Measurements from ENCODE around the gene WNT5B.
"Not testable (repeated sequence)": the region's sequence is repeated elsewhere in the genome, so short reads cannot be mapped to it uniquely, and the experiment has no call there.

The WNT5B gene

GRCh38 chr12:1593174-1594005 is 35.6 kb upstream of the WNT5B start:
- no peaks in the 10 kb centered on the region for H3K27me3 Mint-ChIP-seq
- peaks cover 59% of the 10 kb centered on the region for H3K4me1 Mint-ChIP-seq
- ATAC-seq (peak; percentile 31), DNase-seq (peak; percentile 67)
- H3K27ac Mint-ChIP-seq = peak overlapping the region; percentile 91 to 95
- H3K4me3 Mint-ChIP-seq = peak overlapping the region; percentile 95 to 100
- no peaks in the 10 kb centered on the region for H3K9me3 Mint-ChIP-seq

- Mint-ChIP-seq H3K9me3 (no peaks in the 10 kb centered on the region), H3K4me3 (peak overlapping the region; percentile 95 to 100), H3K4me1 (peaks cover 54% of the 10 kb centered on the region), H3K27me3 (no peaks in the 10 kb centered on the region), H3K27ac (no peak overlapping the region)
- ATAC-seq (no peak), DNase-seq (no peak)
Observed at GRCh38 chr12:1594006-1594260, 35.1 kb upstream of the WNT5B start.

GRCh38 chr12:1594261-1595025 is 34.6 kb upstream of the WNT5B start, which contains the start of gene FBXL14:
Gene FBXL14, minus strand, starts transcription at chr12:1594581. Its CDS starts 515 bp downstream, at chr12:1594066.
- Mint-ChIP-seq H3K27me3 (no peaks in the 10 kb centered on the region), H3K27ac (peak within 1 kb of the TSS; percentile 91), H3K4me1 (peaks cover 49% of the 10 kb centered on the region), H3K9me3 (no peaks in the 10 kb centered on the region), H3K4me3 (peak within 1 kb of the TSS; percentile 95 to 100)
- peak; percentile 93 to 95 for DNase-seq
- peak; percentile 79 for ATAC-seq

- Mint-ChIP-seq H3K9me3 (no peaks in the 10 kb centered on the region), H3K4me3 (peak overlapping the region; percentile 80 to 90), H3K4me1 (peaks cover 42% of the 10 kb centered on the region), H3K27me3 (no peaks in the 10 kb centered on the region), H3K27ac (peak overlapping the region; percentile 84 to 91)
- no peak for DNase-seq
- no peak for ATAC-seq
Observed at GRCh38 chr12:1595026-1595561, 33.9 kb upstream of the WNT5B start.

- no peaks in the 10 kb centered on the region for H3K27me3 Mint-ChIP-seq
- peak overlapping the region; percentile 80 to 90 for H3K4me3 Mint-ChIP-seq
- ATAC-seq = no peak
- no peak overlapping the region for H3K27ac Mint-ChIP-seq
- DNase-seq = no peak
- H3K4me1 Mint-ChIP-seq = peaks cover 36% of the 10 kb centered on the region
- H3K9me3 Mint-ChIP-seq = no peaks in the 10 kb centered on the region
Observed at GRCh38 chr12:1595690-1596347, 33.2 kb upstream of the WNT5B start.

GRCh38 chr12:1598757-1599156 is 30.3 kb upstream of the WNT5B start:
- peaks cover 35% of the 10 kb centered on the region for H3K4me1 Mint-ChIP-seq
- no peak overlapping the region for H3K27ac Mint-ChIP-seq
- DNase-seq (no peak), ATAC-seq (no peak)
- H3K27me3 Mint-ChIP-seq = no peaks in the 10 kb centered on the region
- H3K9me3 Mint-ChIP-seq = no peaks in the 10 kb centered on the region
- no peak overlapping the region for H3K4me3 Mint-ChIP-seq

- Mint-ChIP-seq H3K4me3 (peak overlapping the region in 1 of 2 donors; percentile 90), H3K27ac (peak overlapping the region; percentile 94 to 97), H3K4me1 (peaks cover 48% of the 10 kb centered on the region)
- not testable (repeated sequence) for DNase-seq, H3K9me3 Mint-ChIP-seq, ATAC-seq, H3K27me3 Mint-ChIP-seq
Observed at GRCh38 chr12:1602706-1603105, 26.3 kb upstream of the WNT5B start.

GRCh38 chr12:1603269-1603993 is 25.6 kb upstream of the WNT5B start:
- DNase-seq (no peak), ATAC-seq (no peak)
- H3K27me3 Mint-ChIP-seq = no peaks in the 10 kb centered on the region
- peaks cover 55% of the 10 kb centered on the region for H3K4me1 Mint-ChIP-seq
- H3K4me3 Mint-ChIP-seq = peak overlapping the region in 1 of 2 donors; percentile 11
- no peak overlapping the region for H3K27ac Mint-ChIP-seq
- H3K9me3 Mint-ChIP-seq = no peaks in the 10 kb centered on the region

GRCh38 chr12:1604464-1604863 is 24.6 kb upstream of the WNT5B start:
- Mint-ChIP-seq H3K4me3 (peak overlapping the region in 1 of 2 donors; percentile 12), H3K9me3 (no peaks in the 10 kb centered on the region), H3K27me3 (no peaks in the 10 kb centered on the region), H3K27ac (no peak overlapping the region), H3K4me1 (peaks cover 58% of the 10 kb centered on the region)
- DNase-seq = no peak
- no peak for ATAC-seq

GRCh38 chr12:1605129-1606020 is 23.7 kb upstream of the WNT5B start:
- DNase-seq = peak; percentile 55 to 63
- peak overlapping the region; percentile 72 to 76 for H3K27ac Mint-ChIP-seq
- no peaks in the 10 kb centered on the region for H3K9me3 Mint-ChIP-seq
- H3K4me3 Mint-ChIP-seq = peak overlapping the region; percentile 89 to 91
- no peaks in the 10 kb centered on the region for H3K27me3 Mint-ChIP-seq
- peak; percentile 79 for ATAC-seq
- H3K4me1 Mint-ChIP-seq = peaks cover 58% of the 10 kb centered on the region

GRCh38 chr12:1606021-1606622 is 22.9 kb upstream of the WNT5B start:
- peak overlapping the region in 1 of 2 donors; percentile 76 for H3K27ac Mint-ChIP-seq
- no peaks in the 10 kb centered on the region for H3K27me3 Mint-ChIP-seq
- H3K4me3 Mint-ChIP-seq = peak overlapping the region; percentile 89 to 91
- H3K9me3 Mint-ChIP-seq = no peaks in the 10 kb centered on the region
- peak; percentile 77 for ATAC-seq
- peaks cover 55% of the 10 kb centered on the region for H3K4me1 Mint-ChIP-seq
- DNase-seq = peak; percentile 65 to 75

GRCh38 chr12:1607940-1608712 is 20.9 kb upstream of the WNT5B start:
- Mint-ChIP-seq H3K4me3 (peak overlapping the region in 1 of 2 donors; percentile 25), H3K9me3 (no peaks in the 10 kb centered on the region), H3K27me3 (no peaks in the 10 kb centered on the region), H3K27ac (peak overlapping the region; percentile 38 to 89), H3K4me1 (peaks cover 35% of the 10 kb centered on the region)
- DNase-seq (no peak), ATAC-seq (no peak)

GRCh38 chr12:1608713-1609119 is 20.3 kb upstream of the WNT5B start:
- H3K27me3 Mint-ChIP-seq = no peaks in the 10 kb centered on the region
- ATAC-seq = no peak
- H3K9me3 Mint-ChIP-seq = no peaks in the 10 kb centered on the region
- peaks cover 32% of the 10 kb centered on the region for H3K4me1 Mint-ChIP-seq
- no peak for DNase-seq
- peak overlapping the region; percentile 38 to 89 for H3K27ac Mint-ChIP-seq
- no peak overlapping the region for H3K4me3 Mint-ChIP-seq
